Loucy (cell line): ENCODE results near the gene GABPA.

Source experiments
- CTCF ChIP-seq: fragments of 200-600 bp; sonication (generic); conservative IDR thresholded peaks from 2 replicates; pipeline ENCODE4 v1.5.1; 2014; ENCODE audit warnings: mild to moderate bottlenecking, antibody characterized with exemption, low read length
- EZH2phosphoT487 ChIP-seq: fragments of 200-600 bp; IDR thresholded peaks from 2 replicates; pipeline ENCODE4 v1.6.1; 2018; ENCODE audit warnings: antibody characterized with exemption, mild to moderate bottlenecking, moderate library complexity, borderline replicate concordance

DNA sequence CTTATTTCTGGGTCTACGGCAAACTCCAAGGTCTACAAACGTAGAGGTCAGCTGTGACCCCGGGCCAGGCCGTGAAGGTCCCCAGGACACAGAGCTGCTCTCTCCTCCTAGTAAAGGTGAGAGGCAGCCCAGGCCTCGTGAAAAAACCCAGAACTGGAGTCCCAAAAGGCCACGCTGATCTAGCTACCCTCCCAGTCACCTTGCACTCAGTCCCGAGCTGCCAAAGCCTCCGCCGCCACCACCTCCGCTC is 193 bp upstream of the GABPA start:
- TF ChIP-seq CTCF (no peak), EZH2phosphoT487 (no peak)
